Activated CD4-positive, CD25-positive, alpha-beta regulatory T cell treated with anti-CD3 and anti-CD28 coated beads, Interleukin-2, amount 50 U/mL, for 16 hours (primary cell): Measurements from ENCODE around the gene VIL1.

ENCODE experiments used
- DNase-seq: peaks from one replicate; pipeline ENCODE4 v3.0.0-alpha.2; 2020; ENCODE audit warnings: low read depth, low spot score

The VIL1 gene

DNA sequence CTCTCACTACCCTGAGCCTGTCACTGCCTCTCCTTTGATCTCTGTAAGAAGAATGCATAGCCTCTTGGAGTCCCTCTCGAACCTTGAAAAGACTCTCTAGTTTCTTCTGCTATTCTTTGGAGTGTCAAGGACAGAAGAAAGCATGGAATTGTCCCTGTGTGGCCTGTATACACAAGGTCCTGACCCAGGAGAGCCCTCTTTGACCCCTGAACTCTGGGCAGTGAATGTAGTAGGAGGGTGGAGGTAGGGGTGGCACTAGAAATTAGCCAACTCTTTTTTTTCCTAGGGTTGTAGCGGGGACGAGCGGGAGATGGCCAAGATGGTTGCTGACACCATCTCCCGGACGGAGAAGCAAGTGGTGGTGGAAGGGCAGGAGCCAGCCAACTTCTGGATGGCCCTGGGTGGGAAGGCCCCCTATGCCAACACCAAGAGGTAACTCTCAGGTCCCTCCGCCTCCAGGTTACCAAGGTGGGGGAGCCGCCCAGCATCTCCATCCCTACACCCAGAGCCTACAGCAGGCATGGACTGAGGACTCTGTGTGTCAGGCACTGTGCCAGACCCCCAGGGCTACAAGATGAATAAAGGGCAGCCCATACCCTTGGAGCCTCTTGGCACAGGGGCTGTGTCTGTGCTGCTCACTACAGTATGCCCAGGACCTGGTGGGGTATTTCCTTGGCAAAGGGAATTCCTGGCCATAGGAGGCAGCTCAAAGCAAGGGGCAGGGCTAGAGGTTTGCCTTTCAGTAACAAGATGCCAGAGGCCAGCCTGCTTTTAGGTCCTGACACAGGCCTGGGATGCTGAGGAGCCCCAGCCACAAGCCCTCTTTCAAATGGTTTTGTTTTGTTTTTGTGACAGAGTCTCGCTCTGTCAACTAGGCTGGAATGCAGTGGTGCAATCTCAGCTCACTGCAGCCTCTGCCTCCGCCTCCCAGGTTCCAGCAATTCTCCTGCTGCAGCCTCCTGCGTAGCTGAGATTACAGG is 16.4 kb downstream of the VIL1 start:
- no peak for DNase-seq

DNA sequence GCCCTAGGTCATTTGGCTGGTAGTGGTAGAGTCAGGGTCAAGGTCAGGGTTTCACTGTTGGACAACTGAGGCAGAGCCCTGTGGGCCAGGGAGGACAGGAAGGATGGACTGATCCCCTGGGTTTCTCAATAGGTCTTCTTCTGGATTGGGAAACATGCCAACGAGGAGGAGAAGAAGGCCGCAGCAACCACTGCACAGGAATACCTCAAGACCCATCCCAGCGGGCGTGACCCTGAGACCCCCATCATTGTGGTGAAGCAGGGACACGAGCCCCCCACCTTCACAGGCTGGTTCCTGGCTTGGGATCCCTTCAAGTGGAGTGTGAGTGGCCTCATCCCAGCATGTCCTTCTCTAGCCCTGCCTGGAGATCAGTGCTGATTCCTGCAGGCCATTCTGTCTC is 18.1 kb downstream of the VIL1 start:
- DNase-seq = no peak

DNA sequence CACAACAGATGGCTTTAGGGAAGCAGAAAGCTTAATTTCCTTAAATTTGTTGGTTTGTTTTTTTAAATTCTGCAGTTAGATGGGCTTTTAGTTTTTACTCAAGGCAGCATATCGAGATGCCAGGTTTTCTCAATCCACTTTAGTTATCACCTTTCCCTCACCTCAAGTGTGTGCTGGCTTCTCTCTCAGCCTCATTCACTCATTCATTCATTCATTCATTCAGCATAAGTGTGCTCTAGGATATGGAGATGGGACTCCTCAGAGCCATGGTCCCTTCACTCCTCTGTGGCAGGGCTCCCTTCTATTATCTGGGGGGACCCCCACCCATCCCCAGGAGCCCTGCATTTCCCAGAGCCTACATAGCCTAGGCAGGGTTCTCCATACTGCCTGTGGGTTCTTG is 19.0 kb downstream of the VIL1 start:
- DNase-seq = no peak

DNA sequence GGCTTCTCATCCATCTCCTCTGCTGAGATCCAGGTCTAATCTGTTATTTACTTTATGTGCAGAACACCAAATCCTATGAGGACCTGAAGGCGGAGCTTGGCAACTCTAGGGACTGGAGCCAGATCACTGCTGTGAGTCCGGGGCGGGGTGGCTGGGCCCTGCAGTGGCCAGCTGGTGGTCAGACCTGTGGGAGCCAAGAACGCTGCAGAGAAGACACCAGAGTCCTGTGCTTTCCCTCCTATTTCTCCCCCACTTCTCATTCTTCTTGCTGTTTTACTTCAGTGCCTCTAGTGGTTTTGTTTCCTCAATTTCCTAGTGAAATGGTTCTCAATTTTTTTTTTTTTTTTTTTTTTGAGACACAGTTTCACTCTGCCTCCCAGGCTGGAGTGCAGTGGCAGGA is 19.7 kb downstream of the VIL1 start:
- no peak for DNase-seq

DNA sequence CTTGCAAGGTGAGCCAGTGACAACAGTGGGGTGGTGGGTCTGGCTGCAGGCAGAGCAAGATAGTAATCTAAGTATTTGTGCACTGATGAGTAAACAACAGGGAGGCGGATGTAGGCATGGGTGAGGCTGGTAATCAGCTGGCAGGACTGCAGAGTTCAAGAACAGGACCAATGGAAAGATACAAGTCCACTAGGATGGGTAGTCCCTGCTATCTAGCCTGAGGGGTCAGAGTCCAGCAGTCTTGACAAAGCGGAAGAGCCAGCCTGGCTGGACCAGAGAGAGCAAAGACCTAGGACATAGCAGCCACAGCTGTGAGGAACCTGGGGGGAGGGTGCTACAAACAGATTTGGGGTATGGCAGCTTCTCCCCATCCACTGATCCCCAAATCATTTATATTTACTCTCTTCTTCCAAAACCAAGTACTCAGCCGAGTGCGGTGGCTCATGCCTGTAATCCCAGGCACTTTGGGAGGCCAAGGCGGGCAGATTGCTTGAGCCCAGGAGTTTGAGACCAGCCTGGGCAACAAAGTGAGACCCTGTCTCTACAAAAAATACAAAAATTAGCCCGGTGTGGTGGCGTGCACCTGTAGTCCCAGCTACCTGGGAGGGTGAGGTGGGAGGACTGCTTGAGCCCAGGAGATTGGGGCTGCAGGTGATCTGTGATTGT is 25.9 kb downstream of the VIL1 start:
- no peak for DNase-seq

DNA sequence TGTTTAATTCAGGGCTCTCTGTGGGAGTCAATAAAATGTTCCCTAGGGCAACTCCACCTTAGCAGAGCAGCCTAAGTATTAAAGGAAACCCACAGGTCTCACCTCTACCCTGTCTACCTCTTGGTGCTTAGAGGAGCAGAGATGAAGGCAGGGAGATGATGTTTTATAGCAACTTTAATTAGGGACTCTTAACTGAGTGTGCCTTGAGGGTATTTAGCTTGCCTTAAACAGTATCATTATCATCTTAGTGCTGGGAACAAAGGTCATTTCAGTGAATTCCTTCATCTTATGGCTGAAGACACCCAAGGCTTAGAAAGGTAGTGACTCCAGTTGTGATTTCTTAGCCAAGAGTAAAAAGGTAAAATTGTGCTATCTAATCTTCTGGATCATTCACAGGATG is 26.7 kb downstream of the VIL1 start:
- DNase-seq = no peak

DNA sequence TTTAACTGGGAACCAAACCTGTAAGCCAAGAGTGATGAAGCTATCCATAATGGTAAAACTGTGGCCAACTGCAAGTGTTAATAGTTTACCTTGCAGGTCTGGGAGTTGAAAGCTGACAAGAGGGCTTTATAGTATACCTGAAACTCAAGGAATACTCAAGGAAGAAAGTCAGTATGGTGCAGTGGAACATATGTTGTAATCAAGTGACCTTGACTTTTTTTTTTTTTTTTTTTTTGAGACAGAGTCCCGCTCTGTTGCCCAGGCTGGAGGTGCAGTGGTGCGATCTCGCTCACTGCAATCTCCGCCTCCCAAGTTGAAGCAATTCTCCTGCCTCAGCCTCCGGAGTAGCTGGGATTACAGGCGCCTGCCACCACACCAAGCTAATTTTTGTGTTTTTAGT is 27.6 kb downstream of the VIL1 start:
- DNase-seq = no peak

DNA sequence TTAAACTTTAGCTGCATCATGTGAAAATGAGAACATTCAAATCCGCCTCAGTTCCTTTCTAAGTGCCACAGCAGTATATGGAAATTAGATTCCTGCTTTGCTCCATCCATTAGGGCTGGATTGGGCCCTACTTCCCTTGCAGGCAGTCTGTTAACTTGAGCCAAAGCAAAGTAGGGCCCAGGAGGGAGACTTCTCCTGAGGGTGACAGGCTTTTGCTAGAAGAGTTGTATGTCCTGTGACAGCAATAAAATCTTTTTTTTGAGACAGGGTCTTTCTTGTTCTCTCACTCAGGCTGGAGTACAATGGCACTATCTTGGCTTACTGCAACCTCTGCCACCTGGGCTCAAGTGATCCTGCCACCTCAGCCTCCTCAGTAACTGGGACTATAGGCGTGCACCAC is 28.1 kb downstream of the VIL1 start:
- DNase-seq = no peak

DNA sequence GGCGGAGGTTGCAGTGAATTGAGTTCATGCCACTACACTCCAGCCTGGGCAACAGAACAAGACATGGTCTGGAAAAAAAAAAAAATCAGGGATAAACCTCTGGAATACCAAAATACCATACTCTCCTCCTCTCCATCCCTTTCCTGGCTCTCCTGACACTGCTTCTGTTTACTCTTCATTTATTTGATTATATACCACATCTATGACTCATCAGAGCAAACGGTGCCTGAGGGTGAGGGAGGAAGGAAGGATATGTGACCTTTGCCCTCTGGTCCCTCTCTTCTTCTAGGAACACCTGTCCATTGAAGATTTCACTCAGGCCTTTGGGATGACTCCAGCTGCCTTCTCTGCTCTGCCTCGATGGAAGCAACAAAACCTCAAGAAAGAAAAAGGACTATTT is 30.0 kb downstream of the VIL1 start:
- no peak for DNase-seq

DNA sequence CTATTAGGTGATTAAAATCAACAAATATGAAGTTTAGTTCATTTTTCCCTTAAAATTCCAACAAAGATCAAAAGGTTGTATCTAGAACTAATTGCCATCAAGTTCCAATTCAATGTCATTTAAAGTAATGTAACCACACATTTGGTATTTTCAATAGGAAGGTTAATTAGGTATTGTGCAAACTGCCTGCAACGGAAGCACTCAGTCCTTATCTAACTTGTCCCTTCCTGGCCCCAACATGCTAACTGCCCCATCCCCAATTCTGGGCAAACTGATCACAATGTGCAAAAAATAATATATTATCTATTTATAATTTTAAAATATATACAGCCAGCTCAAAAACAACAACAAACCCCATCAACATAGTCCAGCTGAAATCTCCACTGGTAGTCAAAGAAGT is 33.2 kb downstream of the VIL1 start:
- no peak for DNase-seq

DNA sequence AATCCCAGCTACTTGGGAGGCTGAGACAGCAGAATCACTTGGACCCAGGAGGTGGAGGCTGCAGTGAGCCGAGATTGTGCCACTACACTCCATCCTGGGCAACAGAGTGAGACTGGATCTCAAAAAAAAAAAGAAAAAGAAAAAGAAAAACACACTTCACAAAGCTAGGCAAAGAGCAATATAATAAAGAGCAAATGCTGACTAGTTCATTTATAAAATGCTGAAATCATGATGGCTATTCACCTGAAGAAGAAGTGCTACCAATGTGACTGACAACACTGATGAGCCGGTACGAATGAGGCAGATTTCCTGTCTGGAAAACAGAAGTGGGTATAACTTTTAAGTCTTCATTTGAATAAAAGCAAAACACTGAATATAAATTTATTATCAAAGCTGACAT is 37.9 kb downstream of the VIL1 start:
- DNase-seq = no peak

DNA sequence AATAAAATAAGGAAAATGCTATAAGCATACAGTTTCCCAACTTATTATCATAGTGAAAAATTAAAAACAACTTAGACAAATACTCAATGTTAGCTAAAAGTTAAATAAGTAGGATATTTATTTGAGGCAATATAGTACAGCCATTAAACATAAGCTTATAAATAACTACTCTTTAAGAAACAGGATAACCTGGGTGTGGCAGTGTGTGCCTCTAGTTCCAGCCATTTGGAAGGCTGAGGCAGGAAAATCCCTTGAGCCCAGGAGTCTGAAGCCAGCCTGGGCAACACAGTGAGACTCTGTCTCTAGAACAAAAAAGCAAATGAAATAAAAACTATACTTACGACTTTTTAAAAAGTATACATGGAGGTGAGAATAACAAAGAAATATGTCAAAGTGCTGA is 39.7 kb downstream of the VIL1 start:
- DNase-seq = no peak

DNA sequence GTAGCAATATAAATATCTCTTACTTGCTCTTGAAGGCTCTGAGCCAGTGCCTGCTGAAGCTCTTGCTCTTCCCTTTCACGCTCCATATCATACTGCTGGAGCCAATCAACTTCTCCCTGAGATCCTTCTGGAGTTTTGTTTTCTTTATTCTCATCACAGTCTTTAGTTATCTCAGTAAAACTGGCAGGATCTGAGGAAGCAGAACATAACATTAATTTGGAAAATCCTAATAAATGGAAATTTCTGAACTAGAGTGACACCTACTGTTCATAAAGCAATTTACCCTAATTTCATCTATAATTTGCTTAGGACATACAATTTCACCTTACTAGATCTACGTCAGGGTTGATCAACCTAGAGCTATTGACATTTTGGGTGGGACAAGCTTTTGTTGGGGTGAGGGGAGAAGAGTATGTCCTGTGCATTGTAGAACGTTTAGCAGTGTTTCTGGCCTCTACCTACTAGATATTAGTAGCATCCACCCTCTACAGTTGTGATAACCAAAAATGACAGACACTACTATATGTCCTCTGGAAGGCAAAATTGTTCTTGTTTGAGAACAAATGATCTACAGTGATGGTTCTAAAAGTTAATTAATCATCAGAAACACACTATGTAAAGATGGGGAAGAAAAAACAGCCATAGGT is 47.2 kb downstream of the VIL1 start:
- no peak for DNase-seq

DNA sequence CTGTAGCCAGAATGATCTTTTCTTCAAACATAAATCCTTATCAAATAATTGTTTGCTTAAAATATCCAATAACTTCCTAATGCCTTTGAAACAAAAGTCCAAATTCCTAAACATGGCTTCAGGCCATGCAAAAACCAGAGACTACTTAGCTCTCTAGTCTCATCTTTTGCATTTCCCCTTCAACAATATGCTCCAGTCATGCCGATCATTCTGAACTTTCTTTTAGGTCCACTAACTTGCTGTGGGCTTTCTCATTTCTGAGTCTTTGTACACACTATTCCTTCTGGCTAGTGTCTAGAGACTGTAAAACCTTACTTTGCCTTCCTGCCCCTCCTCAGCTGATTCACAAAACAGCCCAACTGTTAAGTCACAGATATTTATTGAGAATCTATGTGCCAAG is 51.5 kb downstream of the VIL1 start:
- DNase-seq = no peak

DNA sequence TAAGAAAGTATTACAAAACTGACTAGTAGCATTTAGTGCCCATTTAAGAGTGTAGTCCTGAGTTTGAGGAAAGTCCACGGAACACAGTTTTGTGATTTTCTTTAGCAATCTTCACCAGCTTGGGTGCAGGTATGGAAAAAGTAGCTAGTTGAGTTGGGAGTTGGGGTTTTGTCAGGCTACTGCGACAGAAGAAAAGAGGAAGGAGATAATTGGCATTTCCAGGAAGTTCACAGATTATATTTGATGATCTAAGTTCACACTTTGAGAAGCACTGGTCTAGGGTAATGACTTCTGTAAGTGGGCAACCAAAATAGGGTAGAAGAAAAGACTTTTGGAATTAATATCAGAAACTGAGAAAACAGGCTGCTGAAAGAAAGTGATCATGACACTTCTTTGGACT is 52.1 kb downstream of the VIL1 start:
- DNase-seq = no peak

DNA sequence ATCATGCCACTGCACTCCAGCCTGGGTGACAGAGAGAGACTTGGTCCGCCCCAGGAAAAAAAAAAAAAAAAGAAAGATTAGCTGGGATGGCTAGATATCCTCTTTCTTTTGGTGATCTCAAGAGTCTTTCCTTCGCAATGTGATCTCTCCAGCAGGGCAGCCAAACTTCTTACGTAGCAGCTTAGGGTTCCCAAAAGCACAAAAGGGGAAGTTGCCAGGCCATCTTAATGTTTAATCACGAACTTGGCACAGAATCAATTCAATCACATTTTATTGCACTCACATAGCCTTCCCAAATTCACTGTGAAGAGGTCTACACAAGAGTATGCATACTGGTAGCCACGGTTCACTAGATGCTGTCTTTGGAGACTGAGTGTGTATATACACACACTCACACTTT is 53.1 kb downstream of the VIL1 start:
- no peak for DNase-seq

DNA sequence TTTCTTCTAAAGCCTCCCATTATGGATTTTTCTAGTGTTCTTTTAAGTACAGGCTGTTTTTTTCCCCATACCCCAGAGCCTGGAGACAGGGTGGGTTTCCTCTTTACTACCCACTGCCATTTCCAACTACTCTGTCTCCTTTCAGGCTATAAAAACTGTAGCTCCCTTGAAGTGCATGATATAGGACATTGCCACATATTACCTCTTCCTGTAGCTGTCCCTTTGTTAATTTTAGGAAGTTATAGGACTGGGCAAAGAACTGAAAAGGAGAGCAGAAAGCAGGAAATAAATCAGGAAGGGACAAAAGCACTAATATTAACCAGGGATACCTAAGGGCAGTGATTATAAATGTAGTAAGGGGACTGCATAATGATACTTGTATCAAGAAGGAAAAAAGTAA is 54.1 kb downstream of the VIL1 start:
- no peak for DNase-seq

DNA sequence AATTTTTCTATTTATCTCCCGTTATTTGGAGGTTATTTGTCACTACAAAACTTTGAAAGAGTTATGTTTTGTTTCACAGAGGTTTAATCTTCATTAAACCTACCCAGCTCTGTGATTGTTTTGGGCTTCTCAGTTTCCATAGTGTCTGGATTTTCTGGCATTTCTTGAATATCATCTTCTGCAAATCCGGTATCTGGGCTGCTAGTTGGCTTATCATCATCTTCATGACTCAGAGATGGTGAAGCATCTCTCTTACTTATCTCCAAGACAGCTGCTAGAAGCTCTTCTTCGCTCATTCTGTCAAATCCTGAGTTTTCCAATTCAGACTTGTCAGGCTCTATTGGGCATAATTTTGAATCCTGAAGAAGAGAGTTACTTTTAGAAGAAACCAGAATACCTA is 55.6 kb downstream of the VIL1 start:
- no peak for DNase-seq

DNA sequence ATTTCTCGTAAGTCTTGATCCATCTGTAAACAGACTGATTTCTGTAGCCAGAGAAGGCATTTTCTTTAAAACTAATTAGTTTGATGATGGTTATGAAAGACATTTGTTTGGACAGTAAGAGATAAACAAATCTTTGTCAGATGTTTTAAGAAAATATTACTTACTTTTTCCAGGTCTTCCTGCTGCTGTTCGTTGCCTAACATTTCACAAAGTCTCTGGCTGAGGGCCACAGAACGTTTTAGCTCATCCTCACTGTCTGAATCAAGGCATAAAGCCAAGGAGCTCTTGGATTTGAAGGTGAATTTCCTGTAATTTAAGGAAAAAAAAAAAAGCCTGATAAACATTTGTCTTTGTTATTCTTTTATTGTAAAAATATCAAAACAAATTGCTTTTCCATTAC is 57.8 kb downstream of the VIL1 start:
- no peak for DNase-seq

DNA sequence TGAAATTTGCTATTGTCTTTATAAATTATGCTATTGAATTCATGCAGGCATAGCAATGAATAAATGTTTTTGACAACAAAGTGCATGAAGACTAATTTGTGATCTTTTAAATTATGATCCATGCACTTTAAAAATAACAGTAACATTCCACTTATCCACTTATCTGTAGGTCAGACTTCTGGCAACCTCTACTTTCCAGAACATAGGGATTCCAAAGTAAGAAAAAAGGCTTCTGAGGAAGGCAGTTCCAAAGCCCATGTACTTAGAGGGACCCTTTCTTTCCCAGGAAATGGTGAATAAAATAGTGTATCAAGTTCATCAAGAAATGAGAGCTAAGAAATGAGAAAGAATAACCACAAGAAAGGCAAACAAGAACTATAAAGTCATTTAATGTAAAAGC is 58.3 kb downstream of the VIL1 start:
- no peak for DNase-seq

DNA sequence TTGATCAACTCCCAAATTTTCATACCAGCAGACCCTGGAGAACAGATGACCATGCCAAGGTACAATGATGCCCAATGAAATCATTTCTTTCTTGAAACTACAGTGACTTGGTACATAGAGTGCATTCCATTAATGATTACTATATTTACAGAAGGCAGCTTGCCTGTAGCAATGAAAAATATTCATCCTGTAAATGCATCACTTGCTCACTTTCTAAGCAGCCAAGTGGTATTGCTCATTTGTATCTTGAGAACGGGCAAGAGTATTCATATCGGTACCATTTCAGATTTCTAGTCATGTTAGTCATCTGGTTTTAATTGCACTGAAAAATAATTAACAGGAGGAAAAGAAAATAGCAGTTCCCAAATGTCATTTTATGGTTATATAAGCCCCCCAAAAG is 59.6 kb downstream of the VIL1 start:
- no peak for DNase-seq

DNA sequence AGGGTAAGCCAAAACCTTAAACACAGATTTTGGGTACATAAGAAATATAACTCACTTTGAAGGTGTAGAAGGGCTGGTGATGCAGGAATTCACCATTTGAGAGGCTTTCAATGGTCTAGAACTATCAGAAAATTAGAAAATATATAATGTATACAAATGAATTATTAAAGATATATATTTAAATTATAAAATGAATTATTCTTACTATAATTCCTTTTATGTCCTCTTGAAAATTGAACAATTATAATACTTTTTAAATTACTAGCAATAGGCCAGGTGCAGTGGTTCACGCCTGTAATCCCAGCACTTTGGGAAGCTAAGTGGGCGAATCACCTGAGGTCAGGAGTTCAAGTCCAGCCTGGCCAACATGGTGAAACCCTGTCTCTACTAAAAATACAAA is 60.7 kb downstream of the VIL1 start:
- DNase-seq = no peak

DNA sequence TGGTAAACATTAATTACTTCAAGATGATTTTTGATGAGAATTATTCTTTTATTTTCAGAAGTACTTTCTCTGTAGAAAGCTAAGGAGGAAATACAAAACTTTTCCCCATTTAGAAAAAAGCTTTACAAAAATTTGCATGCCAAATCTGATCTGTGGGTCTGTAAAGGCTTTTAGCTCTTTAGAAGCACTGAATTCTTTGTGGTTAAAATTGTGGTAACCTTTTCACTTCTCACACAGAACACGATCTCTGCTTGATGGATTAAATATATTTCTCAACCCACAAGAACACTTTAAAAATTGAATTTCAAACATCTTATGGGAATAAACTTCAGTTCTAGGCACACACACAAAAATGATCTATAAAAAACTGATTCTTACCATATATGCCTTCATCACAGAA is 63.7 kb downstream of the VIL1 start:
- DNase-seq = no peak
